Astrocyte (in vitro differentiated cells and primary cell): ENCODE data around the gene CNTN2. TPM values are rescaled to one million over a fixed set of nuclear protein-coding genes. Genes with fewer than 3 reads are reported as not detected.

ENCODE experiments used
- DNase-seq: peaks from one replicate; pipeline ENCODE4 v3.0.0-alpha.2; 2010; ENCODE audit warnings: low read depth
- FAIRE-seq: peaks from 2 replicates; lab custom pipeline; 2011; peaks lifted over from hg19 to GRCh38; lab: Jason Lieb, UNC
- H2AFZ ChIP-seq: 2 replicates; pipeline ENCODE4 v1.6.0; 2012; ENCODE audit warnings: low read depth, low read length, inconsistent platforms
- H3K27ac ChIP-seq: 2 replicates; pipeline ENCODE4 v1.5.1; 2011; ENCODE audit warnings: low read depth, low read length, inconsistent platforms
- H3K27me3 ChIP-seq: 2 replicates; pipeline ENCODE4 v1.6.0; 2011; ENCODE audit warnings: low read length, inconsistent platforms; ENCODE audit not compliant: insufficient read depth
- H3K36me3 ChIP-seq: 2 replicates; pipeline ENCODE4 v1.5.1; 2011; ENCODE audit warnings: low read length, inconsistent platforms; ENCODE audit not compliant: insufficient read depth
- H3K4me1 ChIP-seq: 2 replicates; pipeline ENCODE4 v1.5.1; 2011; ENCODE audit warnings: low read length, inconsistent platforms; ENCODE audit not compliant: insufficient read depth
- H3K4me2 ChIP-seq: 2 replicates; pipeline ENCODE4 v1.6.0; 2012; ENCODE audit warnings: low read length, inconsistent platforms
- H3K4me3 ChIP-seq: 2 replicates; pipeline ENCODE4 v1.5.1; 2011; ENCODE audit warnings: low read depth, mild to moderate bottlenecking, low read length, inconsistent platforms; ENCODE audit not compliant: insufficient read depth
- H3K79me2 ChIP-seq: 2 replicates; pipeline ENCODE4 v1.6.0; 2012; ENCODE audit warnings: mild to moderate bottlenecking, low read length, inconsistent platforms; ENCODE audit not compliant: insufficient read depth
- H3K9ac ChIP-seq: 2 replicates; pipeline ENCODE4 v1.6.0; 2012; ENCODE audit warnings: mild to moderate bottlenecking, low read length, inconsistent platforms
- H3K9me3 ChIP-seq: 2 replicates; pipeline ENCODE4 v1.5.1; 2012; ENCODE audit warnings: low read depth, mild to moderate bottlenecking, low read length, inconsistent platforms; ENCODE audit not compliant: insufficient read depth
- H4K20me1 ChIP-seq: 2 replicates; pipeline ENCODE4 v1.6.0; 2012; ENCODE audit warnings: low read length, inconsistent platforms; ENCODE audit not compliant: insufficient read depth
- H3K27ac Mint-ChIP-seq: one replicate; pipeline ENCODE4 v1.8.0; 2021; ENCODE audit warnings: mild to moderate bottlenecking, mixed read lengths; ENCODE audit not compliant: unreplicated experiment
- H3K27me3 Mint-ChIP-seq: one replicate; pipeline ENCODE4 v1.8.0; 2021; ENCODE audit warnings: low read depth, mixed read lengths; ENCODE audit not compliant: unreplicated experiment
- H3K36me3 Mint-ChIP-seq: one replicate; pipeline ENCODE4 v1.8.0; 2021; ENCODE audit warnings: low read depth, mixed read lengths; ENCODE audit not compliant: unreplicated experiment
- H3K4me1 Mint-ChIP-seq: one replicate; pipeline ENCODE4 v1.8.0; 2021; ENCODE audit warnings: low read depth, mixed read lengths; ENCODE audit not compliant: unreplicated experiment
- H3K4me3 Mint-ChIP-seq: one replicate; pipeline ENCODE4 v1.8.0; 2021; ENCODE audit warnings: mild to moderate bottlenecking, moderate library complexity, mixed read lengths; ENCODE audit not compliant: unreplicated experiment
- H3K9me3 Mint-ChIP-seq: one replicate; pipeline ENCODE4 v1.8.0; 2021; ENCODE audit warnings: mild to moderate bottlenecking, mixed read lengths; ENCODE audit not compliant: unreplicated experiment
- EZH2 ChIP-seq: IDR thresholded peaks from 2 replicates; pipeline ENCODE4 v1.6.1; 2012; ENCODE audit warnings: mild to moderate bottlenecking, low read length, inconsistent platforms; ENCODE audit not compliant: insufficient read depth
- total RNA-seq: library from RNA; stranded (reverse); gene quantifications from 2 replicates; pipeline ENCODE4 v1.2.1, GENCODE V29; 2021
- TF ChIP-seq, protein P1 (sequence below): IDR thresholded peaks from 2 replicates; pipeline ENCODE4 v1.5.1; 2011; ENCODE audit warnings: low read depth, mild to moderate bottlenecking, inconsistent platforms, low read length, moderate library complexity; ENCODE audit not compliant: insufficient read depth

CNTN2 gene
- total RNA-seq, 1 donor from 2014 or later: 0.23 TPM

DNA sequence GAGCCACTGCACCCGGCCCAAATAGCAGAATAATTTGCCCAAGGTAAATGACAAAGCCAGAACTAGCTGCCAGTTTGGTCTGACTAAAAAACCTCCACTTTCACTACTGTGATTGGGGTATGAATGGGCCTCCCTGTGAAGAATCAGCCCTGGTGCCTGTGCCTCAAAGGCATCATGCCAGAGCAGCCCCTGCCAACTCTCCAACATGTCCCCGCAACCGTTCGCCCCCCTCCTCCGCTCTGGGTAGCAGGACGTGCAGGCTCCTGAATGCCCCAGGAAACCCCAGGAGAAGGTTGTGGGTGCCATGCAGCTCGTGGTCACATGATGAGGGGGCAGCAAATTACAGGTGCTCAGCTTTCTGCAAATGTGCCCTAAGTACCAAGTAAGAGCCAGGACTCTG is 14.6 kb upstream of the CNTN2 start:
- H3K36me3 Mint-ChIP-seq: peaks cover 3% of the 10 kb centered on the region
- H3K4me3 Mint-ChIP-seq: no peak overlapping the region
- no peaks in the 10 kb centered on the region for H3K4me1 Mint-ChIP-seq
- TF ChIP-seq, protein P1, sequence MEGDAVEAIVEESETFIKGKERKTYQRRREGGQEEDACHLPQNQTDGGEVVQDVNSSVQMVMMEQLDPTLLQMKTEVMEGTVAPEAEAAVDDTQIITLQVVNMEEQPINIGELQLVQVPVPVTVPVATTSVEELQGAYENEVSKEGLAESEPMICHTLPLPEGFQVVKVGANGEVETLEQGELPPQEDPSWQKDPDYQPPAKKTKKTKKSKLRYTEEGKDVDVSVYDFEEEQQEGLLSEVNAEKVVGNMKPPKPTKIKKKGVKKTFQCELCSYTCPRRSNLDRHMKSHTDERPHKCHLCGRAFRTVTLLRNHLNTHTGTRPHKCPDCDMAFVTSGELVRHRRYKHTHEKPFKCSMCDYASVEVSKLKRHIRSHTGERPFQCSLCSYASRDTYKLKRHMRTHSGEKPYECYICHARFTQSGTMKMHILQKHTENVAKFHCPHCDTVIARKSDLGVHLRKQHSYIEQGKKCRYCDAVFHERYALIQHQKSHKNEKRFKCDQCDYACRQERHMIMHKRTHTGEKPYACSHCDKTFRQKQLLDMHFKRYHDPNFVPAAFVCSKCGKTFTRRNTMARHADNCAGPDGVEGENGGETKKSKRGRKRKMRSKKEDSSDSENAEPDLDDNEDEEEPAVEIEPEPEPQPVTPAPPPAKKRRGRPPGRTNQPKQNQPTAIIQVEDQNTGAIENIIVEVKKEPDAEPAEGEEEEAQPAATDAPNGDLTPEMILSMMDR: no peak
- TF ChIP-seq EZH2: no peak
- Histone ChIP-seq H2AFZ (no peak overlapping the region), H3K4me1 (no peaks in the 10 kb centered on the region), H3K27me3 (peaks cover 36% of the 10 kb centered on the region), H4K20me1 (no peaks in the 10 kb centered on the region), H3K36me3 (no peaks in the 10 kb centered on the region), H3K27ac (no peak overlapping the region), H3K4me3 (no peak overlapping the region), H3K4me2 (no peak overlapping the region), H3K79me2 (no peaks in the 10 kb centered on the region), H3K9me3 (no peaks in the 10 kb centered on the region), H3K9ac (no peak overlapping the region)
- FAIRE-seq (no peak), DNase-seq (no peak)
- H3K27me3 Mint-ChIP-seq: peaks cover 78% of the 10 kb centered on the region
- H3K27ac Mint-ChIP-seq: no peak overlapping the region
- H3K9me3 Mint-ChIP-seq: peaks cover 2% of the 10 kb centered on the region

DNA sequence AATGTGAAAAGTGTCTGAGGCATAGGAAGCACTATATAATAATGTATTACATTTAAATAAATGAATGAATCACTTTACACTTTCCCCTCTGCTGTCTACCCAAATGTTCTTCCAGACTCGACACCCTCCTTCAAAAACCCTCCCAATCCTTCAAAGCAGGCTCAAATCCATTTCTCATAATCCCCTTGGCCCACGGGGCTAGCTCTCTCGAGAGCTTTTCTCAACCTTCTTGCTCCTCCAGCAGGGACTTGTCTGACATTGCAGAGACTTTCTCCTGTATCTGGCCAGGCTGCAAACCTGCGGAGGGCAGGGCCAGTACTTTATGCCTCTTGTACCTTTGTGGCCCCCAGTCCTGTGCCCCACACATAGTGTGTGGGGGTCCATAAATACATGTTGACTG is 14.1 kb upstream of the CNTN2 start:
- Histone ChIP-seq H3K27ac (no peak overlapping the region), H2AFZ (no peak overlapping the region), H3K4me2 (no peak overlapping the region), H4K20me1 (no peaks in the 10 kb centered on the region), H3K4me3 (no peak overlapping the region), H3K79me2 (no peaks in the 10 kb centered on the region), H3K9ac (no peak overlapping the region), H3K4me1 (no peaks in the 10 kb centered on the region), H3K36me3 (no peaks in the 10 kb centered on the region), H3K27me3 (peaks cover 36% of the 10 kb centered on the region), H3K9me3 (no peaks in the 10 kb centered on the region)
- peaks cover 84% of the 10 kb centered on the region for H3K27me3 Mint-ChIP-seq
- peaks cover 2% of the 10 kb centered on the region for H3K9me3 Mint-ChIP-seq
- no peak overlapping the region for H3K4me3 Mint-ChIP-seq
- H3K36me3 Mint-ChIP-seq: peaks cover 3% of the 10 kb centered on the region
- DNase-seq (no peak), FAIRE-seq (no peak)
- no peak overlapping the region for H3K27ac Mint-ChIP-seq
- TF ChIP-seq EZH2: no peak
- TF ChIP-seq, protein P1: no peak
- H3K4me1 Mint-ChIP-seq: no peaks in the 10 kb centered on the region

DNA sequence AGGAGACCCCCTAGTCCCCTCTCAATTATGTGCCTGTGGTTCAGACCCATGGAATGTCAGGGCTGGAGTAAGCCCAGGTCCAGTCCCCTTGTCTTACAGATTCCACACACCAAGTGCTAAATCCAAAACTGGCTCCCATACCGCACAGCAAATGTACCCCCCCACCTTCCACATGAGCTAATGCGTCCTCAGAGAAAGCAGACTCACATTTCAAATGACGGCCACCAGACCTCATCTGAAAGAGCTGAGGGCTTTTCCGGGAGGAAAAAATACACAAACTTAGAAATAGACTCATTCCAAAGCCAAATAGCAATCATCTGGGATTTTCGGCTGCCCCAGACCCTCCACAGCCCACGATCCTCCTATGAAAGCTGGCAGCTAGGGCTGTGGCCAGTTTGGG is 12.8 kb upstream of the CNTN2 start:
- Histone ChIP-seq H3K4me2 (no peak overlapping the region), H3K27ac (no peak overlapping the region), H2AFZ (no peak overlapping the region), H4K20me1 (no peaks in the 10 kb centered on the region), H3K9me3 (no peaks in the 10 kb centered on the region), H3K27me3 (peaks cover 36% of the 10 kb centered on the region), H3K4me3 (no peak overlapping the region), H3K36me3 (no peaks in the 10 kb centered on the region), H3K4me1 (no peaks in the 10 kb centered on the region), H3K9ac (no peak overlapping the region), H3K79me2 (no peaks in the 10 kb centered on the region)
- TF ChIP-seq, protein P1: no peak
- TF ChIP-seq EZH2: no peak
- DNase-seq (no peak), FAIRE-seq (no peak)
- H3K36me3 Mint-ChIP-seq: peaks cover 3% of the 10 kb centered on the region
- peaks cover 83% of the 10 kb centered on the region for H3K27me3 Mint-ChIP-seq
- no peak overlapping the region for H3K4me3 Mint-ChIP-seq
- H3K9me3 Mint-ChIP-seq: no peaks in the 10 kb centered on the region
- no peak overlapping the region for H3K27ac Mint-ChIP-seq
- H3K4me1 Mint-ChIP-seq: no peaks in the 10 kb centered on the region
